Stomach (tissue), 4 donors: ENCODE data around the gene TRIB2.

Experiments
- POLR2A ChIP-seq, 4 donors: fragments of 450-650 bp; IDR thresholded peaks; one replicate each; pipeline ENCODE4 v1.6.1; 2016; ENCODE audit warnings: antibody characterized with exemption in 4 of 4, control low read depth in 2 of 4, mild to moderate bottlenecking in 1 of 4, moderate library complexity in 1 of 4
- TF ChIP-seq, protein P1 (sequence below), 7 experiments: fragments of 450-650 bp in 4 of 7; fragments of 200-600 bp in 3 of 7; sonication (generic) in 3 of 7; IDR thresholded peaks; one replicate each; pipeline ENCODE4 v1.5.1; 2016 to 2019; ENCODE audit warnings: antibody characterized with exemption in 7 of 7, control low read depth in 2 of 7, mild to moderate bottlenecking in 1 of 7

DNA sequence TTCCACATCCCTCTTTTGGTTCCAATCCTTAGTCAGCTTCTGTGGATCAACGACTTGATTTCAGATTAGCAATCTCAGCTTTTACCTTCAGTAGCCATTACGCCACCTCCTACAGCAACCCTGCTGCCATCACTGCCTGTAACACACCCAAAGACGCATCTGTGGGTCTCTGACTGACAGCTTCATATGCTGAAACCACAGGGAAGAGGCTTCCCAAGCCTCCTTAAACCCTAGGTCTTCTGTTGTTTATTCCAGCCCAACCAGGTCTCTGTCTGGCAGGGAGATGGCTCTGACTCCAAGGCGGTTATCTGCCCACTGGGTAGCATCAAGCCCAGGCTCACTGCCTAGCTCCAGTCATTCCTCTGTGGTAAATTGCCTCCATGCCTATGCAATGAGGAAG is 28.6 kb upstream of the TRIB2 start:
- TF ChIP-seq POLR2A (IDR thresholded peaks at IDR 0.05), result no peak
- TF ChIP-seq, protein P1, sequence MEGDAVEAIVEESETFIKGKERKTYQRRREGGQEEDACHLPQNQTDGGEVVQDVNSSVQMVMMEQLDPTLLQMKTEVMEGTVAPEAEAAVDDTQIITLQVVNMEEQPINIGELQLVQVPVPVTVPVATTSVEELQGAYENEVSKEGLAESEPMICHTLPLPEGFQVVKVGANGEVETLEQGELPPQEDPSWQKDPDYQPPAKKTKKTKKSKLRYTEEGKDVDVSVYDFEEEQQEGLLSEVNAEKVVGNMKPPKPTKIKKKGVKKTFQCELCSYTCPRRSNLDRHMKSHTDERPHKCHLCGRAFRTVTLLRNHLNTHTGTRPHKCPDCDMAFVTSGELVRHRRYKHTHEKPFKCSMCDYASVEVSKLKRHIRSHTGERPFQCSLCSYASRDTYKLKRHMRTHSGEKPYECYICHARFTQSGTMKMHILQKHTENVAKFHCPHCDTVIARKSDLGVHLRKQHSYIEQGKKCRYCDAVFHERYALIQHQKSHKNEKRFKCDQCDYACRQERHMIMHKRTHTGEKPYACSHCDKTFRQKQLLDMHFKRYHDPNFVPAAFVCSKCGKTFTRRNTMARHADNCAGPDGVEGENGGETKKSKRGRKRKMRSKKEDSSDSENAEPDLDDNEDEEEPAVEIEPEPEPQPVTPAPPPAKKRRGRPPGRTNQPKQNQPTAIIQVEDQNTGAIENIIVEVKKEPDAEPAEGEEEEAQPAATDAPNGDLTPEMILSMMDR (IDR thresholded peaks at IDR 0.05), result no peak
